T-helper 1 cell (primary cell): ENCODE data around the gene CSN3.

Experiments used
- DNase-seq, 5 donors: peaks; one replicate each; pipeline ENCODE4 v3.0.0-alpha.2; 2012 to 2020

The CSN3 gene

DNA sequence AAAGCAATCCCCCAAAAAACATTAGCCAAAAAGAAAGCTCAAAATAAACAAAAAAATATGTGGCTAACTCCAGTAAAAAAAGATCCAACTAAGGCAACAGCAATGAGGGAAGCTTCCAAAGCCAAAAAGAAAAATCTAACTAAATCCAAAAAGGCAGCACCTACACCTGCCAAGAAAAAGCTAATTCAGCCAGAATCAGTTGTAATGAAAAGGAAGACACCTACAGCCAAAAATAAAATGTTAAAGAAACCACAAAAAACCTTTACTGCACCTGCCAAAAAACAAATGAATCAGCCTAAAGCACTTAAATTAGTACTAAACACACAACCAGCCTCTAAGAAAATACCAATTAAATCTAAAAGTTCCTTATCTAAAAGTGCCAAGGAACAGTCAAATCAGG, 55.2 kb downstream of the CSN3 start:
- no peak for DNase-seq

DNA sequence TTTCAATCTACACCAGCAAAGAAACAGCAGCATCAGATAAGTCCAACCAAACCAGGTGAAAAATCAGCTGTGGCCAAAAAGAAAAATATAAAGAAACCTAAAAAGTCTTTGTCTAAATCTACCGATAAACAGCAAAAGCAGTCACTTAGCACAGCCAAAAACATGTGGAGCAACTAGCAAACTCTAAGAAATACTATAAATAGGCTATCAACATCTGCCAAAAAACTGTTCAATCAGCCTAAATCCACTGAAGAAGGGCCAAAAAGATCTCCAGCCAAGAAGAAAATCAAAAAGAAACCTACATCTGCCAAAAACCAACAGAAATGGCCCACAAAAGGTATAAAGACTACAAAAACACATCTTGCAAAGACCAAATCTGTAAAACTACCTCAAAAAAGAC, 55.7 kb downstream of the CSN3 start:
- DNase-seq = no peak

DNA sequence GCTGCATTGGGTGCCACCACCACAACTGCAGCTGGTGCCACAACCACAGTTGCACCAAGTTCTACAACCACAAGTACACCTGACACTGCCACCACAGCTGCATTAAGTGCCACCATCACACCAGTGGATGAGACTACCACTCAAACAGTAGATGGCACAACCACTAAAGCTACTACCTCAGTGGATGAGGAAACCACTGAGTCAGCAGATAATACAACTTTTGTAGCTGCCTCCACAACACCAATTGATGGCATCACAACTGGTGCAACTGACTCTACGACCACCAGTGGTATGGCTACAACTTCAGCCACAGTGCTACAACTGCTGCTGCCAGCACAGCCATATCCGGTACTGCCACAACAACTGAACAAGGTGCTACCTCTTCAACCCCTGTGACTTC, 57.2 kb downstream of the CSN3 start:
- DNase-seq = no peak

DNA sequence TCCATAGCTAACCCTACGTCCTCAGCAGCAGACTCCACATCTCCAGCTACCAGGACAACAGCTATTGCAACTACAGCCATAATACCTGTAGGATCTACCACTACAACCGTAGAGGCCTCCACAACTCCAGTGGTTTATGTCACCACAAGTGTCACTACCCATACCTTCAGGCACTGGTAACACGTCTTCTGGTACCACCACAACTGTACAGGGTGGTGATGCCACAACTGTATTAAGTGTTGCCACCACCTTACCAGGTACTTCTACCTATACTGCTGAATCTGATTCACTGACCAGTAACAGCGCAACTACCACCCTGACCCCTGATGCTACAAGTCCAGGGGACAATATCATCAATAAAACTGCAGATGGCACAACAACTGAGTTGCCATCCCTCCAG, 57.8 kb downstream of the CSN3 start:
- DNase-seq = no peak
